Smooth muscle cell of the pulmonary artery (primary cell): ENCODE data around the gene GIPC2. TPM values are rescaled to one million over a fixed set of nuclear protein-coding genes. Genes with fewer than 3 reads are reported as not detected.

Experiments used
- total RNA-seq: library from RNA; depleted of rRNA; stranded (reverse); fragments of >200 nt; gene quantifications from 2 replicates; pipeline ENCODE4 v1.2.3, GENCODE V29; 2014

GIPC2 gene
- 0.20 and 1.4 TPM in 2 replicates for total RNA-seq

GRCh38 chr1:78045926-78046778 is at the start of gene GIPC2:
Gene GIPC2 (plus strand): TSS chr1:78045966. CDS start chr1:78046095, 129 bp downstream.

GRCh38 chr1:78004719-78005447 is 40.9 kb upstream of the GIPC2 start, which contains the start of gene DNAJB4:
Gene DNAJB4 (plus strand): TSS chr1:78004939. CDS start chr1:78005111, 172 bp downstream.

Other genes starting within 250 kb of the GIPC2 start
- gene NEXN, start 157.3 kb upstream of the GIPC2 start, total RNA-seq, result 10.4 and 13.0 TPM in 2 replicates
- 84.0 and 97.9 TPM in 2 replicates for gene FUBP1, start 66.9 kb upstream of the GIPC2 start, total RNA-seq
- 44.1 and 108 TPM in 2 replicates for gene DNAJB4, start 41.0 kb upstream of the GIPC2 start, total RNA-seq